Measurements from ENCODE around the gene GMCL2. TPM values are rescaled to one million over a fixed set of nuclear protein-coding genes. Genes with fewer than 3 reads are reported as not detected.
A peak's percentile ranks its signal among the peaks of the same experiment; 100 is the strongest.

The GMCL2 gene
- total and polyA plus RNA-seq, 9 of the 15 experiments (the other 6 are each of a cell fraction or from before 2014, with no cell fraction given) = 0.04 TPM; not detected in 8

GRCh38 chr5:178153530-178154340, 33.4 kb downstream of the GMCL2 start, which contains the start of gene NHP2 (continued):
- TF ChIP-seq TOE1 (IDR thresholded peaks at IDR 0.05; ENCODE audit: borderline replicate concordance) (peak; percentile 81), TOE1 (CRISPR knock-in tag; IDR thresholded peaks at IDR 0.05; ENCODE audit: borderline replicate concordance, low read depth) (no peak), CREB5 (CRISPR knock-in tag; IDR thresholded peaks at IDR 0.05) (no peak), RBFOX2 (IDR thresholded peaks at IDR 0.05; ENCODE audit: low read depth, low read length) (peak; percentile 85), BMI1 (IDR thresholded peaks at IDR 0.05; ENCODE audit: low read length) (no peak), RREB1 (CRISPR knock-in tag; IDR thresholded peaks at IDR 0.05) (no peak), MXI1 (IDR thresholded peaks at IDR 0.05; ENCODE audit: low read depth, low read length) (peak; percentile 77; the same call in 1 of the 2 replicates), CCNT2 (IDR thresholded peaks at IDR 0.05; ENCODE audit: borderline replicate concordance, extremely low read depth, insufficient read length, low read depth, low read length) (peak; percentile 5), PRPF4 (IDR thresholded peaks at IDR 0.05; ENCODE audit: insufficient read depth, low read depth, low read length, poor library complexity, severe bottlenecking) (no peak), ZBTB33 (CRISPR knock-in tag; IDR thresholded peaks at IDR 0.05) (no peak; the same call in 1 of the 2 replicates), CEBPB (tag; IDR thresholded peaks at IDR 0.05) (peak; percentile 79), POLR2AphosphoS2 (IDR thresholded peaks at IDR 0.05; ENCODE audit: low read length) (no peak), RFX5 (IDR thresholded peaks at IDR 0.05; ENCODE audit: low read depth, low read length) (no peak), ZBTB26 (CRISPR knock-in tag; IDR thresholded peaks at IDR 0.05) (no peak), TEAD1 (CRISPR knock-in tag; IDR thresholded peaks at IDR 0.05) (no peak; a peak in 1 of 4 replicates), ARNT (IDR thresholded peaks at IDR 0.05) (peak in 1 of 2 experiments; percentile 80; a peak in 1 of 4 replicates)

Measured in K562 (cell line).